OCI-M1 (cell line): Measurements from ENCODE around the gene GOLGA3.

Experiments used
- DNase-seq: peaks from one replicate; lab custom pipeline; 2025; lab: John Stamatoyannopoulos, UW

Gene GOLGA3

GRCh38 chr12:132719141-132719953, 109.3 kb downstream of the GOLGA3 start:
- DNase-seq = no peak
